Measurements from ENCODE around the gene CECR2. TPM values are rescaled to one million over a fixed set of nuclear protein-coding genes. Genes with fewer than 3 reads are reported as not detected.

Gene CECR2
- total RNA-seq, 1 experiment from 2014 or later: 154 TPM

DNA sequence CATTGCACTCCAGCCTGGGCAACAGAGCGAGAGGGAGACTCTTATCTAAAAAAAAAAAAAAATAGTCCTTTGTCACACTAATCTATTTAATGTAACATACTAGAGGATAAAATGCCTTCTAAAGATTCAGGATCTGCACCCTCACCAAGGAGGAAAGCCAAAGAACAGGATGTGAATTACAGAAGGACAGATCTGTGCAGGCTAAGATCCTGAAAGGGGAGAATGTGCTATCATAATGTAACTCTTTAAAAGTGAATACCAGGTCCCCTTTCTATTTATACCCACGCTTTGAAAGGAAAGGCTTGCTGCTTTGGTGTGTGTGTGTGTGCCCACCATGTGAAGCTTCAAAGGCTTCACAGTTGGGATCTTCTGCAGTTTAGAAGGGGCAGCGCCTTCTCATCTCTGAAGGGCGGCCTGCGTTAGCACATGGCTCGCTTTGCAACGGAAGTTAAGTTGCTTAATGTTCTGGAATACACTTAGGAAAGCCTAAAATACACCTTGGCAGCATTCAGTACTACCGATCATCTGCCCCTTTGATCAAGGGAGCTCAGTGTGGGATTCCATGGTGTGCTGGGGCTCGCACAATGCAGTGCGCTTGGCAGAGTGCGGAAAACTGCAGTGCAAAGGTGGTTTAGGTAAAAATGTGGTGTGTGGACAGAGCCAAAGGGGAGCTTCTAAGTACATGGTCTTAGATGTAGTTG is 6.8 kb downstream of the CECR2 start:
- peaks cover 77 to 89% of the 10 kb centered on the region in 2 experiments for H3K4me1 Mint-ChIP-seq
- Histone ChIP-seq H3K27me3 (ENCODE audit: insufficient read depth, low read length) (no peaks in the 10 kb centered on the region), H3K4ac (ENCODE audit: low read depth, low read length) (no peak overlapping the region), H2BK12ac (ENCODE audit: insufficient read length, low read depth, low read length) (no peak overlapping the region), H2BK15ac (ENCODE audit: low read depth, low read length) (no peak overlapping the region), H3K79me2 (ENCODE audit: insufficient read depth, low read length) (peaks cover 81% of the 10 kb centered on the region), H3K14ac (ENCODE audit: insufficient read depth, low read length) (no peak overlapping the region), H4K5ac (ENCODE audit: insufficient read length, low read depth, low read length) (no peak overlapping the region), H4K20me1 (ENCODE audit: control insufficient read depth, insufficient read depth, insufficient read length) (peaks cover 2% of the 10 kb centered on the region), H3K4me1 (ENCODE audit: insufficient read depth, low read length) (peaks cover 24% of the 10 kb centered on the region; the same call in 1 of the 2 replicates), H3K4me2 (ENCODE audit: insufficient read depth, insufficient read length, low read length) (no peak overlapping the region), H3K79me1 (ENCODE audit: insufficient read depth, low read depth, low read length, poor library complexity, severe bottlenecking) (peaks cover 2% of the 10 kb centered on the region), H2AFZ (ENCODE audit: low read length) (no peak overlapping the region), H3K9me3 (ENCODE audit: control insufficient read depth, low read depth, low read length) (no peaks in the 10 kb centered on the region), H3K18ac (ENCODE audit: insufficient read length, low read depth, low read length) (no peak overlapping the region), H4K91ac (ENCODE audit: insufficient read length, low read depth, low read length) (no peak overlapping the region), H4K8ac (replicated peaks; ENCODE audit: insufficient read length, low read depth, low read length) (no peak overlapping the region), H3T11ph (ENCODE audit: low read length) (no peak overlapping the region), H3K23me2 (ENCODE audit: insufficient read length, low read depth, low read length, poor library complexity, severe bottlenecking) (peaks cover 5% of the 10 kb centered on the region), H2BK5ac (ENCODE audit: insufficient read length, low read length) (no peak overlapping the region), H3K23ac (ENCODE audit: insufficient read length, low read depth, low read length) (no peak overlapping the region), H2AK5ac (ENCODE audit: insufficient read length, low read length) (no peak overlapping the region), H3K56ac (ENCODE audit: insufficient read length, low read depth, low read length) (no peak overlapping the region), H2BK20ac (ENCODE audit: low read depth, low read length, poor library complexity, severe bottlenecking) (no peak overlapping the region), H2BK120ac (ENCODE audit: low read depth, low read length, poor library complexity, severe bottlenecking) (no peak overlapping the region), H3K27ac (ENCODE audit: insufficient read length, low read depth, low read length) (peak overlapping the region; percentile 7), H3K9ac (ENCODE audit: extremely low read depth, insufficient read length, low read length) (no peak overlapping the region)
- peak overlapping the region; percentile 76 to 93 (median 91); a peak in 6 of 7 replicates for H3K27ac Mint-ChIP-seq
- peak overlapping the region; percentile 12 to 55; a peak in 2 of 5 replicates for H3K4me3 Mint-ChIP-seq
- H3K9me3 Mint-ChIP-seq: no peaks in the 10 kb centered on the region; a peak in 1 of 5 replicates
- TF ChIP-seq, protein P1, sequence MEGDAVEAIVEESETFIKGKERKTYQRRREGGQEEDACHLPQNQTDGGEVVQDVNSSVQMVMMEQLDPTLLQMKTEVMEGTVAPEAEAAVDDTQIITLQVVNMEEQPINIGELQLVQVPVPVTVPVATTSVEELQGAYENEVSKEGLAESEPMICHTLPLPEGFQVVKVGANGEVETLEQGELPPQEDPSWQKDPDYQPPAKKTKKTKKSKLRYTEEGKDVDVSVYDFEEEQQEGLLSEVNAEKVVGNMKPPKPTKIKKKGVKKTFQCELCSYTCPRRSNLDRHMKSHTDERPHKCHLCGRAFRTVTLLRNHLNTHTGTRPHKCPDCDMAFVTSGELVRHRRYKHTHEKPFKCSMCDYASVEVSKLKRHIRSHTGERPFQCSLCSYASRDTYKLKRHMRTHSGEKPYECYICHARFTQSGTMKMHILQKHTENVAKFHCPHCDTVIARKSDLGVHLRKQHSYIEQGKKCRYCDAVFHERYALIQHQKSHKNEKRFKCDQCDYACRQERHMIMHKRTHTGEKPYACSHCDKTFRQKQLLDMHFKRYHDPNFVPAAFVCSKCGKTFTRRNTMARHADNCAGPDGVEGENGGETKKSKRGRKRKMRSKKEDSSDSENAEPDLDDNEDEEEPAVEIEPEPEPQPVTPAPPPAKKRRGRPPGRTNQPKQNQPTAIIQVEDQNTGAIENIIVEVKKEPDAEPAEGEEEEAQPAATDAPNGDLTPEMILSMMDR (conservative IDR thresholded peaks at IDR 0.05): no peak
- no CpG with 5 or more reads among the region's 11 CpGs for WGBS (ENCODE audit: extremely low coverage, insufficient read length, low lambda C conversion rate)
- H3K27me3 Mint-ChIP-seq (ENCODE audit: low read depth): no peaks in the 10 kb centered on the region; the same call in 1 of the 2 replicates
- DNase-seq: no peak
- H3K36me3 Mint-ChIP-seq (ENCODE audit: insufficient read depth in 1 of 3, low read depth in 3 of 3): peaks cover 0 to 5% (median 5%) of the 10 kb centered on the region in 3 experiments; a peak in 2 of 7 replicates
